Ishikawa (cell line): ENCODE data around the gene USP49.

Experiments
- CEBPB ChIP-seq: IDR thresholded peaks from 2 replicates; pipeline ENCODE4 v1.6.1; 2012
- CREB1 ChIP-seq: IDR thresholded peaks from 2 replicates; pipeline ENCODE4 v1.6.1; 2012; ENCODE audit warnings: low read depth
- EGR1 ChIP-seq: IDR thresholded peaks from 2 replicates; pipeline ENCODE4 v1.6.1; 2012
- EP300 ChIP-seq: IDR thresholded peaks from 2 replicates; pipeline ENCODE4 v1.6.1; 2012; ENCODE audit warnings: borderline replicate concordance
- RAD21 ChIP-seq: IDR thresholded peaks from 2 replicates; pipeline ENCODE4 v1.6.1; 2012; ENCODE audit warnings: low read depth
- TAF1 ChIP-seq: IDR thresholded peaks from 2 replicates; pipeline ENCODE4 v1.6.1; 2012; ENCODE audit warnings: low read depth, mild to moderate bottlenecking
- TEAD4 ChIP-seq: IDR thresholded peaks from 2 replicates; pipeline ENCODE4 v1.6.1; 2012
- ZBTB7A ChIP-seq: IDR thresholded peaks from 2 replicates; pipeline ENCODE4 v1.6.1; 2012; ENCODE audit warnings: low read depth
- TF ChIP-seq, protein P1 (sequence below): IDR thresholded peaks from 2 replicates; pipeline ENCODE4 v1.6.1; 2012; ENCODE audit warnings: low read depth, mild to moderate bottlenecking
- TF ChIP-seq, protein P2 (sequence below): IDR thresholded peaks from 2 replicates; pipeline ENCODE4 v1.6.1; 2012
- TF ChIP-seq, protein P3 (sequence below): IDR thresholded peaks from 2 replicates; pipeline ENCODE4 v1.6.1; 2012

DNA sequence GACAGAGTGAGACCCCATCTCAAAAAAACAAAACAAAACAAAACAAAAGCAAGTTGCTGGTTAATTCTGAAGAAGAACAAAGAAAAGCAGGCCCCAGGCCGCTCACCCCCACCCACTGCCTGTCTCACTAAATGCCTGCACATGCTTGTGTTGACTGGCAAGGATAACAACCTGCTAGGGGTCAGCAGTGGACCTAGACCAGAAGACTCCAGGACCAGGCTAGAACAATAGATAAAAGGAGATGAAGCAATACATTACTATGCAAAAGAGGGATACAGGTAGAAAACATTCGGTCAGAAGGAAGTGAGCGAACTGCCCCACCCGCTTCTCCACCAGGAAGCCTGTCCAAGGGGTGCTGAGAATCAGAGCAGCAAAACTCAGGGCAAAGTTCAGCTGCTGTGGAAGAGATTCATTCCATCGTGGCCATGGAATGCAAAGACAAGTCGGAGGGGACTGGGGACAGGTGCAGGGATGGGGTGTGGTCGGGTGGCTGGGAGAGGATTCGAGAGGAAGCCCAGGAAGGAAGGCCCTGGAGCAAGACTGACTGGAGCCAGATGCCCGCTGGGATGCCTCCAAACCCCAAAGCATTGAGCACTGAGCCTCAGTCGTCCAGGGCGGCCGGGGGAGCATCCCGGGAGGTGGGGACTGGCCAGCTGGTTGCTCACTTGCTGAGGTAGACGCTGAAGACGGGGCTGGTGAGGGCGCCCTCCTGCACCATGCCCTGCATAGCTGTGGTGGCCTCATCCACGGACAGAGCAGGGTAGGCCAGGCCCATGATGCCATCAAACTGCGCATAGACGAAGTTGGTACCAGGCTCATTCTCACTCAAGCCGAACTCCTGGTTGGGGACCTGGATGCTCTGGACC is 153.3 kb downstream of the USP49 start:
- TF ChIP-seq ZBTB7A, result no peak
- TF ChIP-seq, protein P1, sequence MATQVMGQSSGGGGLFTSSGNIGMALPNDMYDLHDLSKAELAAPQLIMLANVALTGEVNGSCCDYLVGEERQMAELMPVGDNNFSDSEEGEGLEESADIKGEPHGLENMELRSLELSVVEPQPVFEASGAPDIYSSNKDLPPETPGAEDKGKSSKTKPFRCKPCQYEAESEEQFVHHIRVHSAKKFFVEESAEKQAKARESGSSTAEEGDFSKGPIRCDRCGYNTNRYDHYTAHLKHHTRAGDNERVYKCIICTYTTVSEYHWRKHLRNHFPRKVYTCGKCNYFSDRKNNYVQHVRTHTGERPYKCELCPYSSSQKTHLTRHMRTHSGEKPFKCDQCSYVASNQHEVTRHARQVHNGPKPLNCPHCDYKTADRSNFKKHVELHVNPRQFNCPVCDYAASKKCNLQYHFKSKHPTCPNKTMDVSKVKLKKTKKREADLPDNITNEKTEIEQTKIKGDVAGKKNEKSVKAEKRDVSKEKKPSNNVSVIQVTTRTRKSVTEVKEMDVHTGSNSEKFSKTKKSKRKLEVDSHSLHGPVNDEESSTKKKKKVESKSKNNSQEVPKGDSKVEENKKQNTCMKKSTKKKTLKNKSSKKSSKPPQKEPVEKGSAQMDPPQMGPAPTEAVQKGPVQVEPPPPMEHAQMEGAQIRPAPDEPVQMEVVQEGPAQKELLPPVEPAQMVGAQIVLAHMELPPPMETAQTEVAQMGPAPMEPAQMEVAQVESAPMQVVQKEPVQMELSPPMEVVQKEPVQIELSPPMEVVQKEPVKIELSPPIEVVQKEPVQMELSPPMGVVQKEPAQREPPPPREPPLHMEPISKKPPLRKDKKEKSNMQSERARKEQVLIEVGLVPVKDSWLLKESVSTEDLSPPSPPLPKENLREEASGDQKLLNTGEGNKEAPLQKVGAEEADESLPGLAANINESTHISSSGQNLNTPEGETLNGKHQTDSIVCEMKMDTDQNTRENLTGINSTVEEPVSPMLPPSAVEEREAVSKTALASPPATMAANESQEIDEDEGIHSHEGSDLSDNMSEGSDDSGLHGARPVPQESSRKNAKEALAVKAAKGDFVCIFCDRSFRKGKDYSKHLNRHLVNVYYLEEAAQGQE, result no peak
- no peak for TF ChIP-seq EP300
- TF ChIP-seq, protein P2, sequence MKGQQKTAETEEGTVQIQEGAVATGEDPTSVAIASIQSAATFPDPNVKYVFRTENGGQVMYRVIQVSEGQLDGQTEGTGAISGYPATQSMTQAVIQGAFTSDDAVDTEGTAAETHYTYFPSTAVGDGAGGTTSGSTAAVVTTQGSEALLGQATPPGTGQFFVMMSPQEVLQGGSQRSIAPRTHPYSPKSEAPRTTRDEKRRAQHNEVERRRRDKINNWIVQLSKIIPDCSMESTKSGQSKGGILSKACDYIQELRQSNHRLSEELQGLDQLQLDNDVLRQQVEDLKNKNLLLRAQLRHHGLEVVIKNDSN, result no peak
- TF ChIP-seq TAF1, result no peak
- TF ChIP-seq, protein P3, sequence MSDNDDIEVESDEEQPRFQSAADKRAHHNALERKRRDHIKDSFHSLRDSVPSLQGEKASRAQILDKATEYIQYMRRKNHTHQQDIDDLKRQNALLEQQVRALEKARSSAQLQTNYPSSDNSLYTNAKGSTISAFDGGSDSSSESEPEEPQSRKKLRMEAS, result no peak
- no peak for TF ChIP-seq RAD21
- TF ChIP-seq CREB1, result no peak
- no peak for TF ChIP-seq EGR1
- no peak for TF ChIP-seq TEAD4
- no peak for TF ChIP-seq CEBPB
